Measurements from ENCODE around the gene RSPO3. TPM values are rescaled to one million over a fixed set of nuclear protein-coding genes. Genes with fewer than 3 reads are reported as not detected.
A peak's percentile ranks its signal among the peaks of the same experiment; 100 is the strongest.

RSPO3 gene
- total RNA-seq, 6 donors from 2014 or later = 0.22 to 6.7 (median 1.4) TPM

- Histone ChIP-seq H3K4me3 (no peak overlapping the region), H3K27ac (peak overlapping the region in 2 of 4 donors; percentile 19 to 52), H3K9me3 (no peaks in the 10 kb centered on the region), H3K36me3 (no peaks in the 10 kb centered on the region), H3K4me1 (peaks cover 0 to 3% (median 0%) of the 10 kb centered on the region in 4 donors), H3K27me3 (no peaks in the 10 kb centered on the region)
- peak in 1 of 2 donors; percentile 59 for ATAC-seq (ENCODE audit: low FRiP score in 2 of 2)
- TF ChIP-seq EP300 (IDR thresholded peaks at IDR 0.05) = no peak
- no peak for TF ChIP-seq POLR2AphosphoS5 (IDR thresholded peaks at IDR 0.05)
- TF ChIP-seq POLR2A (IDR thresholded peaks at IDR 0.05) = no peak
- no peak for TF ChIP-seq CTCF (IDR thresholded peaks at IDR 0.05)
- no peak for DNase-seq
- WGBS, 2 donors = 67 to 68% methylated on average over 1 of the region's 1 CpG
Observed at GRCh38 chr6:127199470-127199869, 81.0 kb downstream of the RSPO3 start.

GRCh38 chr6:127200114-127200513 lies 81.6 kb downstream of the RSPO3 start:
- H3K9me3 ChIP-seq = no peaks in the 10 kb centered on the region
- no peak overlapping the region for H3K4me3 ChIP-seq
- H3K27ac ChIP-seq = peak overlapping the region in 3 of 4 donors; percentile 19 to 52 (median 47)
- WGBS, 2 donors = 86 to 91% methylated on average over 8 of the region's 8 CpGs
- TF ChIP-seq CTCF (IDR thresholded peaks at IDR 0.05) (no peak), POLR2A (IDR thresholded peaks at IDR 0.05) (no peak), EP300 (IDR thresholded peaks at IDR 0.05) (no peak), POLR2AphosphoS5 (IDR thresholded peaks at IDR 0.05) (no peak)
- DNase-seq (peak in 1 of 2 donors; percentile 25), ATAC-seq (ENCODE audit: low FRiP score in 2 of 2) (no peak)
- H3K4me1 ChIP-seq = peaks cover 0 to 4% (median 2%) of the 10 kb centered on the region in 4 donors
- no peaks in the 10 kb centered on the region for H3K36me3 ChIP-seq
- no peaks in the 10 kb centered on the region for H3K27me3 ChIP-seq

GRCh38 chr6:127201321-127201720 lies 82.8 kb downstream of the RSPO3 start:
- 66 to 70% methylated on average over 2 of the region's 2 CpGs for WGBS, 2 donors
- no peak for ATAC-seq (ENCODE audit: low FRiP score in 2 of 2)
- TF ChIP-seq CTCF (IDR thresholded peaks at IDR 0.05) (no peak), EP300 (IDR thresholded peaks at IDR 0.05) (no peak), POLR2A (IDR thresholded peaks at IDR 0.05) (no peak), POLR2AphosphoS5 (IDR thresholded peaks at IDR 0.05) (no peak)
- H3K9me3 ChIP-seq = no peaks in the 10 kb centered on the region
- H3K27ac ChIP-seq = no peak overlapping the region
- no peak for DNase-seq
- no peaks in the 10 kb centered on the region for H3K27me3 ChIP-seq
- no peaks in the 10 kb centered on the region for H3K36me3 ChIP-seq
- H3K4me1 ChIP-seq = peaks cover 0 to 6% (median 2%) of the 10 kb centered on the region in 4 donors
- no peak overlapping the region for H3K4me3 ChIP-seq

GRCh38 chr6:127202676-127203075 lies 84.2 kb downstream of the RSPO3 start:
- H3K36me3 ChIP-seq = no peaks in the 10 kb centered on the region
- DNase-seq (no peak), ATAC-seq (ENCODE audit: low FRiP score in 2 of 2) (no peak)
- H3K27me3 ChIP-seq = no peaks in the 10 kb centered on the region
- no peak overlapping the region for H3K27ac ChIP-seq
- TF ChIP-seq POLR2AphosphoS5 (IDR thresholded peaks at IDR 0.05) (no peak), EP300 (IDR thresholded peaks at IDR 0.05) (no peak), CTCF (IDR thresholded peaks at IDR 0.05) (no peak), POLR2A (IDR thresholded peaks at IDR 0.05) (no peak)
- peaks cover 0 to 6% (median 2%) of the 10 kb centered on the region in 4 donors for H3K4me1 ChIP-seq
- no peak overlapping the region for H3K4me3 ChIP-seq
- H3K9me3 ChIP-seq = no peaks in the 10 kb centered on the region

- no peaks in the 10 kb centered on the region for H3K27me3 ChIP-seq
- H3K36me3 ChIP-seq = no peaks in the 10 kb centered on the region
- peak overlapping the region in 3 of 4 donors; percentile 36 to 56 (median 50) for H3K27ac ChIP-seq
- 74% methylated on average over 1 of the region's 1 CpG for WGBS, 2 donors
- TF ChIP-seq CTCF (IDR thresholded peaks at IDR 0.05) (no peak), POLR2A (IDR thresholded peaks at IDR 0.05) (no peak), POLR2AphosphoS5 (IDR thresholded peaks at IDR 0.05) (no peak), EP300 (IDR thresholded peaks at IDR 0.05) (no peak)
- no peak for DNase-seq
- ATAC-seq (ENCODE audit: low FRiP score in 2 of 2) = peak in 1 of 2 donors; percentile 61
- H3K9me3 ChIP-seq = no peaks in the 10 kb centered on the region
- peaks cover 0 to 6% (median 2%) of the 10 kb centered on the region in 4 donors for H3K4me1 ChIP-seq
- no peak overlapping the region for H3K4me3 ChIP-seq
Observed at GRCh38 chr6:127204281-127204680, 85.8 kb downstream of the RSPO3 start.

Measured in upper lobe of left lung (tissue), 6 donors.